Left colon (tissue), 2 donors: Measurements from ENCODE around the gene PROCR. TPM values are rescaled to one million over a fixed set of nuclear protein-coding genes. Genes with fewer than 3 reads are reported as not detected.

Experiments
- ATAC-seq: fragments of 200-7000 bp; cut with Tn5 transposase; one replicate; pipeline ENCODE4 v1.9.1; 2020; ENCODE audit warnings: mild to moderate bottlenecking, moderate library complexity
- DNase-seq, 2 donors: peaks; one replicate each; pipeline ENCODE4 v3.0.0-alpha.2; 2020
- intact Hi-C, 2 donors: fragments of 100-400 bp; cut with DNase I in 1 of 2; cut with micrococcal nuclease in 1 of 2; formaldehyde crosslinking; loops; one replicate each; pipeline versions ENCODE4 v1.11.2 to v1.14.0; 2022; cut with DNase I, micrococcal nuclease
- long read RNA-seq: library from polyadenylated mRNA; unstranded; transcript quantifications from one replicate; pipeline ENCODE4 v2.0.0, GENCODE V29; 2021
- total RNA-seq, 2 donors: library from RNA; stranded (reverse); fragmentation: NEBNext Ultra II Directional; extraction: Animal tissue kit (Norgen Biotek cat#: 25700); gene quantifications; one replicate each; pipeline ENCODE4 v1.2.1, GENCODE V29; 2021
- donor health status: DM: no; HTN: no; CAD: no.
- donor health status: DM: yes; HTN: yes; CAD: no.

Gene PROCR
- 1 to 10 TPM; 6.3 to 7.8 TPM for total RNA-seq
- long read RNA-seq, partial matches to known transcripts: 1 of 8 reads
- long read RNA-seq, other reads (novel, unspliced or antisense): 3 of 8 reads

DNA sequence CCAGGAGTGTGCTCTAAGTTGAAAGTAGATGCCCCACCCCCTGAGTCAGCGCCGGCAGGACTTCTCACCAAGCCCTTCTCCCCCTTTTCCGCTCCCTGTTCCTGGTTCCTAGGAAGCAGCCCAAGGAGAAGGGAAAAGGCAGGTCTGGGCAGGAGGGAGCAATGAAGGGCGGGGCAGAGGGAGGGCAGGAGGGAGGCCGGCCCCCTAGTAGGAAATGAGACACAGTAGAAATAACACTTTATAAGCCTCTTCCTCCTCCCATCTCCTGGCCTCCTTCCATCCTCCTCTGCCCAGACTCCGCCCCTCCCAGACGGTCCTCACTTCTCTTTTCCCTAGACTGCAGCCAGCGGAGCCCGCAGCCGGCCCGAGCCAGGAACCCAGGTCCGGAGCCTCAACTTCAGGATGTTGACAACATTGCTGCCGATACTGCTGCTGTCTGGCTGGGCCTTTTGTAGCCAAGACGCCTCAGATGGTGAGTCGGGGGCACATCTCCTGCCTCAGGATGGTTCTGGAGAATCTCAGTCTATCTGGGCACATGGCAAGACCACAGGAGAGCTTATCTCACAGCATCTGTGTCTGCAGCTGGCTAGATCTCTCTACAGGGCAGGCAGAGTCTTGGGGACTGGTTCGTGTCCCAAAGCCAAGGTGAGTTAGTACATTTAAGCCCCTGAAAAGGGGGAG lies at the start of gene PROCR:
Gene PROCR, plus strand, starts transcription at position 320 of the 681 bp plus-strand sequence. Its CDS starts 83 bp downstream, at position 403.
- peak; percentile 98 for ATAC-seq
- DNase-seq: peak; percentile 83 to 91
- intact Hi-C loops: no loop called here

DNA sequence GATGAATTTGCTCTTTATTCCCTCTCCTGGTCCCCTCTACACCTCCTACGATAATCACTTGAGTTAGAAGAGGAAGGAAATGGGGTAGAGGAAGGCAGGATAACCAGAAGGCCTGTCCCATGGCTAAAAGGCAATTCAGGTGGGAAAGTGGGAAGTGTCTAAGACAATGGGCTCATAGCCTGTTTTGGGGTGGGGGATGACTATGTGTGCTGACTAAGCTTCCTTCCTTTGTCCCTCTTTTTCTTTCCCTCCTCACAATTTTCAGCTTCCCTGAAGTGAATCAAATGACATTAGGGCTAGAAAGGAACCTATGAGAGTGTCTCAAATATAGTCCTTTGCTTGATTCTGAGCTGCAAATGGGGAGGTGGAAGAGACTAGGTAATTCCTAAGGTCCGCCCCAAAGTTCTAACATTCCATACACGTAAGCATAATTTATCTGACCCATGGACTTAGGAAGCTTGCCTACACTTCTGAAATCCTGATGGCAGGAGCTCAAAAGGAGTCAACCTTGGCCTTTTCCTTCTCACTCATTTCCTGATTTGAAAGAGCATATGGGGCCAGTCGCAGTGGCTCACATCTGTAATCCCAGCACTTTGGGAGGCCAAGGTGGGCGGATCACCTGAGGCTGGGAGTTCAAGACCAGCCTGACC lies 49.0 kb upstream of the PROCR start:
- DNase-seq (no peak), ATAC-seq (no peak)
- intact Hi-C loops: no loop called here

DNA sequence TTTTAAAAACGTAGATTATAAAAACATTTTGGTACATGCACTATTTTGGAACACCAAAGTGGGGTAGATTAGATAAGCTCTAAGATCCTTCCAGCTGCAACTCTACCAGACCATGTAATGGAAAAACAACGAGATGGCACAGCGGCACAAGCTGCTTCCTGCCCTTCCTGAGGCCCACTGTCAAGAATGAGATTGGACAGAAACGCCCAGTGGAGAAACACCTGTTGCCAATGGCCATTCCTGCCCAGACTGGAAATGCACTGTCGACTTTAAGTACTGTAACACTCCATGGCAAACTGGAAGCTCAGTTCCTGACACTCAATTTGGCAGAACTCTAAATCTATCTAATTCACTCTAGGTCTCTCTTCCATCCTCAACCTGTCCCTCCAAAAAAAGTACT lies 46.1 kb upstream of the PROCR start:
- intact Hi-C loops: no loop called here
- no peak for ATAC-seq
- DNase-seq: no peak

DNA sequence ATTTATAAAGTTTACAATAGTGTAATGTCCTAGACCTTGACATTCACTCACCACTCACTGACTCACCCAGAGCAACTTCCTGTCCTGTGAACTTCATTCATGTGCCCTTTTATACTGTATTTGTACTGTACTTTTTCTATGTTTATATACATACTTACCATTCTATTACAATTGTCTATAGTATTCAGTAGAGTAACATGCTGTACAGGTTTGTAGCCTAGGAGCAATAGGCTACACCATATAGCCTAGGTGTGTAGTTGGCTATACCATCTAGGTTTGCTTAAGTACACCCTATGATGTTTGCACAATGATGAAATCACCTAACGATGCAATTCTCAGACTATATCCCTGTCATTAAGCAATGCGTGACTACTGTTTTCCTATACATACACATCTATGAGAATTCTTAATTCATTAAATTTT lies 42.2 kb upstream of the PROCR start:
- DNase-seq (no peak), ATAC-seq (peak; percentile 95)
- intact Hi-C loops: no loop called here

DNA sequence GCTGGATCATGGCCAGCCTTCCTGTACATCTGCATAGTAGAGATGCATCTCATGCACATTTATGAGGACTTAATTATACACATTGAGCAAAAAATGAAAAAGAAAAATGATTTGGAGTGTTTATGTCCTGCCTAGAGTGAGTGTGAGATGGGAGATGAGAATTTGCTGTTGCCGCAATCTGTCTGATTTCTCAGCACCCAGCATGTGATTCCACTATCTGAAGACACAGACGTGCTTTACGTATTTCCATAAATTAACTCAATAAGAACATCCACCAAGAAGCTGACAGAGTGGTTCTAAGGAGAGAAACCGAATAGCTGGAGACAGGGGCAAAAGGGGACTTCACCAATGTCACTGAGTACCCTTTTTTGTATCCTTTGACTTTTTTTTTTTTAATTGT lies 39.9 kb upstream of the PROCR start:
- DNase-seq: no peak
- ATAC-seq: no peak
- intact Hi-C loops: no loop called here

DNA sequence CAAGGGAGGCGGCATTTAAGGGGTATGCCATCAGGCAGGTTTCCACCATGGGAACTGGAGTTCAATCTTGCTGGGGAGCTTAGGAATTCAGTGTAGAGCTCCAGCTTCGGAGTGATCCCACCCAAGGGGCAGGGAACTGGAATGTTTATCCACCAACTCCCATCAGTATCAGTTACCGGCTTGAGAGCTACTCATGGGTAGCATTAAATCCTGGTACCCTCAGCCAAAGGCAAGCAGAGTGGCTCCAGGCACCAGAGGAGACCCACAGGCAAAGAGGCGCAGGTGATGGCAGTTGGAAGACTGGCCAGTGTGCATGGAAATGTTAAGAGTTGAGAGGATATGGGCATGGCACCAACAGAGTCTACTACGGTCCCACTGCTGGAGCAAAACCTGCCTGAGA lies 38.8 kb upstream of the PROCR start:
- intact Hi-C loops: no loop called here
- no peak for ATAC-seq
- DNase-seq: no peak

DNA sequence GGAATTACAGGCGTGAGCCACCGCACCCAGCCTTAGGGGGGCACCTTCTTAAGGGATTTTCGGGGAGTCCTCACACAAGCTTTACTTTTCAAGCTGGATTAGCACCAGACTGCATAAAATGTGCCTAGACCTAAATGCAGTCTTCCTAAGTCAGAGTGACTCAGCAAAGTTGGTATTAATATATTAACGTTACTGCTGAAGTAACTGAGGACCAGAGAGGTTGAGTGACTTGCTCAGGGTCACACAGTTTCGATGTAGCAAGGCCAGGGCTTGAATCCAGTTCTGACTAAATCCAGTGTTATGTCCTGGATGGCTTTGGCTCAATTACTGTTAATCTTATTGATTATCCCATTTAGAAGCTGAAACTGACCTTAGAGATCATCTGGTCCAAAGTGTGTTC lies 38.1 kb upstream of the PROCR start:
- intact Hi-C loops: no loop called here
- ATAC-seq (no peak), DNase-seq (no peak)

DNA sequence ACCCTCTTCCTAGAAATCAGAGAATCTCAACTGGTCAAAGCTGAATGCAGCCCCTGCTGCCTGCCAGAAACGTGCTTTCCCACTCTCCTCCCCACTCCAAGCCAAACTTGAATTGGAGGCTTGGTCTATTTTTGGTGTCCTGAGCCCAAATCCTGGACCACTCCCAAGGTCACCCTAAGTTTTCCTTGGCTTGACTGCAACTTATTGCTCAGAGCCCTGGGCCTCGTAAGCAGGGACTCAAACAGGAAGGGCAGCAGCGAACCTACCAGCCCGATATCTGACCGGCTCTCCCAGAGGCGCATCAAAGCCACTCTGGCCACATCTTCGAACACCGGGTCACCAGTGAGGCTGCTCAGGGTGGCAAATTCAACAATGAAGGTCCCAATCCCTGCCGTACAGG lies 37.4 kb upstream of the PROCR start:
- intact Hi-C loops: no loop called here
- DNase-seq: no peak

DNA sequence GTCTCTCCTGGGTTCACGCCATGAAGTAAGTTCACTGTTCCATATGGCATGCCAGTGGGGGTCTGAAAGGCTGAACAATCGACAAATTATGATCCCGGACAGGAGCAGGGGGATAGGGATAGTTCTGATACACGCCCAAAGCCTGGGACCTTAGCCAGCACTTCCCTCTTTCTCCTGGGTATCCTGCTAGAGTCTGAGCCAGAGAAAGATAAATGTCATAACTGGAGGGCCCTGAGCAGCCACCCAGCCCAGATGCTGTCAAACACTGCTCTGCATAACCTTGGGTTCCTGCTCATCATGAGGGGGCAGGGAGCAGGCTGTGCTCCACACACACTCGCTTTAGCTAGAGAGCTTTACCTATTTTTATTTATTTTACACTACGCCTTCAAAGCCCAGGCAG lies 37.0 kb upstream of the PROCR start:
- intact Hi-C loops: no loop called here

More for the DNA sequence above, 37.4 kb upstream of the PROCR start:
- no peak for ATAC-seq

DNA sequence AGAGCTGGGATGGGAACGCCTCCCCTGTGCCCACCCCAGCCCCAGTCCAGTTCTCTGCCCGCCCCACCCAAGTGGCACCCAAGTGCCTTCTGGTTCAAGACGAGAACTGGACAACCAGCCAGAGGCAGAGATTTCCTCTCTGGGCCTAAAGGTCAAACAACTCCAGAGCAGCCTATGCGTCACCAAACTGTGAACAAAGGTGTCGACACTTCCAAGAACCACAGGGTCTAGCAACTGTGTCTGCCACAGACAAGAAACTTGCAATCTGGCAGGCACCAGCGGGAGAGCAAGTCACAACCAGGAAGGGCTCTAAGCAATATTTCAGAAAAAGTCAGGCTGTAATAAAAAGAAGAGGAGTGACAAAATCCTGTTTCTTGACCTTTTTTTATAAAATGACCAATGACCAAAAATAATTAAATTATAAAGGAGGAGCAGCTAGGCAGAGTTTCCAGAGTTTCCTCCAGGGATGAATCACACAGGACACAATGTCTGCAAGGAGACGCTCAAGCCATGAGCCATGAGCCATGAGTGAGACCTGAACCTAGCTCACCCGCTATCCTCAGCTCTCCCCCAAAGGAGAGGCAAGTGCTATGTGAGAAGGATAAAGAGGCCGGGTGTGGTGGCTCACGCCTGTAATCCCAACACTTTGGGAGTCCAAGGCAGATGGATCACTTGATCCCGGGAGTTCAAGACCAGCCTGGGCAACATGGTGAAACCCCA lies 35.8 kb upstream of the PROCR start:
- ATAC-seq (no peak), DNase-seq (no peak)
- intact Hi-C loops: no loop called here

More for the DNA sequence above, 37.0 kb upstream of the PROCR start:
- ATAC-seq (no peak), DNase-seq (no peak)

DNA sequence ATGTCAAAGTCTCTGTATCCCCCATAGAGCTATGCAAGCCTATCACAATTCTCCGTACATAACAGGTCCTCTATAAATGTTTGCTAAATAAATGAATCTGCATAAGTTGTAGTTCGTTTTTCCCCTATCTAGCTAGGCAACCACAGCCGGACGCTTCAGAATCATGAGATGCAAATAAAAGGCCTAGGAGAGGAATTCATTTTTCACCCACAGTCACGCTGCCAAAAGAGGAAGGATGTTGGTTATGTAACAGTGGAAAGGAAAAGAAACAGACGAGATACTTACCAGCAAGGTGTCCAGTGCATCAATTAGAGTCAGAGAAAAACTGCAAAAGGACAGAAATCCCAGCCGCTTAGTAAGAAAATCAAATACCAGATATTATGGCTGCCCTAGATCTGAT lies 27.2 kb upstream of the PROCR start:
- ATAC-seq: no peak
- DNase-seq: no peak
- intact Hi-C loops: loop anchor here in 1 of 2 donors (10.0 kb wide), 1 partner anchor 60 kb away; no protein-coding TSS in a partner anchor

DNA sequence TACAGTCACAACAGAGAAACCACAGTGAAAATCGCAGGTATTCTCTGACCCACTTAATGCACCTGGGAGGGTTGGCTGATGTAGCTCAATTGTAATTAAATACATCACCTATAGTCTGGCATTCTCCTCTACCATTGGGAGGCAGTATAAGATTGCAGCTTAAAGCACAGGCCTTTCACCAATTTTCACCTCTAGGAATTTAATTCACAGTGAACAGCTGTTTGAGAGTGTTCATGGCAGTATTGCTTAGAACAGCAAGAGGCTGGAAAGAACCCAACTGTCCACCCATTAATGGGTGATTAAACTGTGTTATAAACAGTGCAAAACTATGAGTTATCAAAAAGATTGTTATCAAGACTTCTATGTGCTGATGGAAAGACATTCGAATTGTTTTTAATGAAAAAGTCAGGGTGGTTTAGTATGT lies 26.7 kb upstream of the PROCR start:
- intact Hi-C loops: loop anchor here in 1 of 2 donors (10.0 kb wide), 1 partner anchor 60 kb away; no protein-coding TSS in a partner anchor
- DNase-seq (no peak), ATAC-seq (peak; percentile 28)

DNA sequence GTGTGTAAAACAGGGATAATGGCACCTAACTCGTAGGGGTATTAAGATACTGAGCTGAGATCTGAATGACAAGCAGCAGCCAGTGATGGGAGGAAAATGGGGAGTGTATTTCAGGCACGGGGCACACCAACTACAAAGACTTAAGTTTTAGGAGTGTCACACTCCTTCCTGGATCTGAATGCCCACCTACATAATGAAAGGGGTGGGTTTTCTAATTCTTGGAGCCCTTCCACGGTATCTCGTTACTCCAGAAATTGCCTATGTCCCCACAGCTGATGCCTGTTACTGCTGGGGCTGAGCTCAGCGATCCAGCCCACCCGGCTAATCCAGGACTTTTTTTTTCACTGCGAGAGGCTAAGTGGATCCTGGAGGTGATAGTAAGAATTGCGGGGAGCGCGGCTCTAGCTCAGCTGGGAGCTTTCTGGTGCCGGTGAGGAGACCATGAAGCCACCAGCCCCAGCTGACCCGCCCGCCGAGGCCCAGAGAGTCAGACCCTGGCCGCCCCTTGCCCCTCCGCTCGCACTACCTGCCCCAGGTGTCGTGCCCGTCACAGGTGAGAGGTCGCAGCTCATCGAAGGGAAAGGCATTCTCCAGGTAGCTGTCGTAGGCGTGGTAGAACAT lies 25.5 kb upstream of the PROCR start:
- intact Hi-C loops: loop anchor here in 1 of 2 donors (10.0 kb wide), 1 partner anchor 58 kb away; no protein-coding TSS in a partner anchor
- ATAC-seq (peak; percentile 55), DNase-seq (peak; percentile 33 to 54)

DNA sequence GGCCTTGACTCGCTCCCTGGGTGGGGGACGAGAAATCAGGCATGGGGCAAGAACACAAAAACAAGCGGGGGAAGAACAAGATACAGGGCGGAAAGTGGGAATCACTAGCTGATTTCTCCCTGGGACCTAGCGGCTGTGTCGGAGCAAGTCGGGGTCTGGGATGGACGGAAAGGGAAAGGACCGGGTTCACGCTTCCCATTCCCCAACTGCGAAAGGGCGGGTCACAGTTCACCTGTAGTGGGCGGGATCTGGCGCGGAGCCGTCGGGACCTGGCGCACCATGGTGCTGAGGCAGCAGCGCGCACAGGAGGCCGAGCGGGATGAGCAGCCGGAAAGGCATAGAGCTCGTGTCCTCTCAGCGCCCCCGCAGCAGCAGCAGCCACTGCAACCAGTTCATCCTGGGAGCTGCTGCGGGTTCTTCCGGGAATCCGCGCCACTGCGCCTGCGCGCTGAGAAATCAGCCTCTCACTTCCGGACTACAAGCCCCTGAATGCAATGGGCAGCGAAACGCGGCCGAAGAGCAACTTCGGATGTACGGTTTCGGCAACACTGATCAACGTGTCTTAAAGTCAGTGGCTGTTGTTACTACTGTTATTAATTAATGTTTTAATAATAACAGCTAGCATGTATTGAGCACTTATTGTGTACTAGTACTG lies 24.8 kb upstream of the PROCR start, which contains the start of gene EDEM2:
Gene EDEM2, minus strand, starts transcription at position 417 of the 655 bp plus-strand sequence. Its CDS starts 78 bp downstream, at position 339.
- intact Hi-C loops: loop anchor here in 1 of 2 donors (10.0 kb wide), 1 partner anchor 58 kb away; no protein-coding TSS in a partner anchor

DNA sequence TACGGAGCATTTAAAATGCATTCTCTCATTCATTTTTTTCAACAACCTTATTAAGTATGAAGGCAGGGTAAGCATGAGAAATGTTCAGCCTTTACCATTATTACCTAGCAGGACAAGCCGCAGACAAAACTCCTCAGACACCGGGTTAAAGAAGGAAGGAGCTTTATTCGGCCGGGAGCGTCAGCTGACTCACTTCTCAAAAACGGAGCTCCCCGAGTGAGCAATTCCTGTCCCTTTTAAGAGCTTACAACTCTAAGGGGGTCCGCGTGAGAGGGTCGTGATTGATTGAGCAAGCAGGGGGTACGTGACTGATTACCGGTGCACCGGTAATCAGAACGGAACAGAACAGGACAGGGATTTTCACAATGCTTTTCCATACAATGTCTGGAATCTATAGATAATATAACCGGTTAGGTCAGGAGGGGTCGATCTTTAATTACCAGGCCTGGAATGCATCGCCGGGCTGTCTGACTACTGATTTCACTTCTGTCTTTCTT lies 24.2 kb upstream of the PROCR start:
- intact Hi-C loops: loop anchor here in 1 of 2 donors (10.0 kb wide), 1 partner anchor 57 kb away; no protein-coding TSS in a partner anchor
- DNase-seq (peak; percentile 28 to 36), ATAC-seq (peak; percentile 5)

More for the DNA sequence above, 24.8 kb upstream of the PROCR start, which contains the start of gene EDEM2:
- peak; percentile 94 for ATAC-seq
- DNase-seq: peak; percentile 94

DNA sequence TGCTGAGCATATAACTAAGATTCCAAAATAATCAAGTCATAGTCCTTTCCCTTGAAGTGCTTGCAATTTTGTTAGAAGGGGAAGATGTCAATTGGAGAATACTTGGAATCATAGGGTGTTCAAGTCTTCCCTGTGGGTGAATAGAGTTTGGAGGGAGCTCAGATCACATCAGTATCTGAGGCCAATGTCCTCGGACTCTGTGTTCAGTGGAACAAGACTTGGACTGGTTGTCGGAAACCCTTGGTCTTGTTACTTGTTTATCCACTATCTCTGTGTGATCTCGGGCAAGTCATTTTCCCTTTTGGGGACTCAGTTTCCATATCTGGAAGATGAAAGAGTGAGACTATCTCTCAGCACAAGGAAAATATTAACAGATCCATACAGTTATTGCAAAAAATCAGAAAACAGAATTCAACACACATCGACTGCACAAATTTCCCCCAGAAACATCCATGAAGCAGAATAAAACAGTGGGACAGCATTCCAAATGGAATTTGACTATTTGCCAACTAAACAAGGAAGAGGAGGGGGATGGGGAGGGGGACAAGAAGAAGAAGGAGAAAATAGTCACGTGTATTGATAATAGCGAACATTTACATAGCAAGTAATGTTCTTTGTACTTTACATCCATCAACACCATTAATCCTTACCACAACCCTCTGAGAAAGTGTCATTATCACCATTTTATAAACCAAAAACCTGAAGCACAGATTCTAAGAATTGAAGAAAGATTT lies 20.9 kb upstream of the PROCR start:
- intact Hi-C loops: no loop called here
- ATAC-seq (no peak), DNase-seq (no peak)

DNA sequence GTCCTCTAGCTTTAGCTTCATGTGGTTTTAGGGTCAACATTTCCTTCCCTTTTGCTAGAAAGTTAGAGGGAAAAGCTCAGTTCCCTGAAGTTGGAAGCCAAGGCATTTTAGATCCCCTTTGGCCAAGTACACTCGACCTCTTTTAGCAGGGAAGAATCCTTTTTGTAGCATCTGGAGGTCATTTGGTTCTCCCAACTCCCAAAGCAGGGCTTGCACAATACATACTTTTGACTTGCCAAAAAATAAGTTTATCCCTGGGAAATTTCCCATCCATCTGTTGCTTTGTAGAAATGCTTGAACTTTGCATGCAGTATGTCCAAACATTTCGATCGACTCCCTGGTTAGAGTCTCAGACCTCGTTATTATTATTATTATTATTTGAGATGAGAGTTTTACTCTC lies 20.1 kb upstream of the PROCR start:
- intact Hi-C loops: no loop called here
- ATAC-seq (no peak), DNase-seq (no peak)
